GM12875 (cell line): ENCODE results near the gene PTPRM.

ENCODE experiments used
- H3K4me3 ChIP-seq: one replicate; pipeline ENCODE4 v1.5.1; 2011; ENCODE audit warnings: low read depth, low read length, control low read depth
- CTCF ChIP-seq: IDR thresholded peaks from 2 replicates; pipeline ENCODE4 v1.5.1; 2011; ENCODE audit warnings: low read depth, mild to moderate bottlenecking, control low read depth, inconsistent platforms, low read length, moderate library complexity, borderline replicate concordance; ENCODE audit not compliant: insufficient read depth

PTPRM gene

GRCh38 chr18:8208716-8209115 lies 641.6 kb downstream of the PTPRM start:
- no peak for TF ChIP-seq CTCF
- H3K4me3 ChIP-seq, result no peak overlapping the region

- H3K4me3 ChIP-seq, result no peak overlapping the region
- TF ChIP-seq CTCF, result no peak
Observed at GRCh38 chr18:8212896-8213780, 646.0 kb downstream of the PTPRM start.

GRCh38 chr18:8215741-8216140 lies 648.6 kb downstream of the PTPRM start:
- no peak overlapping the region for H3K4me3 ChIP-seq
- TF ChIP-seq CTCF, result no peak

GRCh38 chr18:8217051-8217564 lies 650.0 kb downstream of the PTPRM start:
- TF ChIP-seq CTCF, result no peak
- H3K4me3 ChIP-seq, result no peak overlapping the region

DNA sequence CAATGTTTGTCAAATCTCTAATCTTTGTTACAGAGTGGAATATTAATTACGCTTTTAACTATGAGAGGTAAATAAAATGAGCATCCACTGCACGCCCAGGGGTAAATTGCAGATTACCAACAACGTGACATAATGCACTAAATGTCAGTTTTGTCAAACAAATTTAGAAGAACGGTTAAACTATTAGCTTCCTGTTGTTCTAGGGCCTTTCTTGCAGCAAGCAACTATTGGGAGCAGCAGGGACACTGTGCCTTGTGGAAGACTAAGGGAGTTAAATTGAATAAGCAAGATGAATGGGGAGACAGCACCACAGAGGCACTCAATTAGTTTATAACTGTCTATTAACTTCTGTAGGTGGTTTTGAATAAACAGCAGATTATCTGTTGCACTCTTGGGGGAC lies 651.1 kb downstream of the PTPRM start:
- no peak for TF ChIP-seq CTCF
- H3K4me3 ChIP-seq, result no peak overlapping the region

- H3K4me3 ChIP-seq, result no peak overlapping the region
- no peak for TF ChIP-seq CTCF
Observed at GRCh38 chr18:8221452-8221851, 654.3 kb downstream of the PTPRM start.

DNA sequence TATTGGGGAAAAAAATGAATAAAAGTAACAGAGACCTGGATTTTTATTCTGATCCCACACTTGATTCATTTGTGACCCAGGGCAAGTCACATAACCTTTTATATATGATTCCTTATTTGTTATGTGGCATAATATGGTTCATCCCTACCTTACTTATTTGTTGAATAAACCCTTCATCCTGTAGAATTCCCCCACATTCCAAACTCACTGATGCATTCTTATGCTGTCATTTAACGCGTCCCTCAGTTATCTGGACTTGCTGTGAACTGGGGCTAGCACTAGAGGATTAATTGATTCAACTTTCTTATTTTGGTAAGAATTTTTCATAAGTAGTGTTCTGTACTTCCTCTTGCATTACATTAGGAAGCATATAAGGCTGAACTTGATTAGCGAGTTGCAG lies 657.5 kb downstream of the PTPRM start:
- no peak for TF ChIP-seq CTCF
- H3K4me3 ChIP-seq, result no peak overlapping the region
